HEK293 (cell line): ENCODE data around the gene ENKUR.

Experiments
- CTCF ChIA-PET: fragments of 350-600 bp; formaldehyde crosslinking; extraction: SDS; loops from one replicate; lab custom pipeline; 2021; ENCODE audit warnings: antibody characterized with exemption; lab: Yijun Ruan, JAX
- POLR2A ChIA-PET: fragments of 300-600 bp; formaldehyde crosslinking; extraction: SDS; loops from one replicate; lab custom pipeline; 2020; ENCODE audit warnings: antibody characterized with exemption, inconsistent platforms; lab: Yijun Ruan, JAX
- H3K27ac ChIP-seq: fragments of 200-500 bp; sonication (Bioruptor generic); 2 replicates; pipeline ENCODE4 v1.5.1; 2014; ENCODE audit warnings: low read depth, low read length, control low read depth, inconsistent platforms; ENCODE audit errors: extremely low read depth
- H3K36me3 ChIP-seq, 2 experiments: fragments of 200-500 bp in 1 of 2; sonication (Bioruptor generic) in 1 of 2; 1 replicate in 1 of 2; 2 replicates in 1 of 2; pipeline ENCODE4 v1.5.1; 2014 to 2017; ENCODE audit warnings: inconsistent platforms in 2 of 2, low read length in 2 of 2; ENCODE audit not compliant: control insufficient read depth in 2 of 2, insufficient read depth in 1 of 2
- H3K4me1 ChIP-seq: fragments of 200-500 bp; sonication (Bioruptor generic); 2 replicates; pipeline ENCODE4 v1.5.1; 2014; ENCODE audit warnings: mild to moderate bottlenecking, low read length, inconsistent platforms; ENCODE audit not compliant: control insufficient read depth, insufficient read depth
- H3K4me3 ChIP-seq: 2 replicates; pipeline ENCODE4 v1.5.1; 2011; ENCODE audit warnings: low read depth, mild to moderate bottlenecking, control low read depth, low read length, moderate library complexity
- H3K9me3 ChIP-seq: fragments of 200-500 bp; sonication (Bioruptor generic); 2 replicates; pipeline ENCODE4 v1.5.1; 2014; ENCODE audit warnings: low read depth, low read length, inconsistent platforms; ENCODE audit not compliant: control insufficient read depth, insufficient read depth
- GLI4 ChIP-seq: fragments of 450-650 bp; formaldehyde crosslinking; IDR thresholded peaks from 2 replicates; pipeline ENCODE4 v1.5.1; 2016; ENCODE audit warnings: missing biosample characterization, missing genetic modification characterization
- HOXA7 ChIP-seq: sonication (generic); formaldehyde crosslinking; IDR thresholded peaks from 2 replicates; pipeline ENCODE4 v1.8.1; 2022; ENCODE audit warnings: missing genetic modification reagents, borderline replicate concordance
- HOXC10 ChIP-seq: sonication (generic); formaldehyde crosslinking; IDR thresholded peaks from 2 replicates; pipeline ENCODE4 v1.8.1; 2023; ENCODE audit warnings: mild to moderate bottlenecking, missing genetic modification reagents
- HOXD13 ChIP-seq: sonication (generic); formaldehyde crosslinking; IDR thresholded peaks from 2 replicates; pipeline ENCODE4 v1.8.0; 2022; ENCODE audit warnings: missing genetic modification reagents, borderline replicate concordance
- SP7 ChIP-seq: fragments of 450-650 bp; formaldehyde crosslinking; IDR thresholded peaks from 2 replicates; pipeline ENCODE4 v1.5.1; 2016; ENCODE audit warnings: missing biosample characterization, missing genetic modification characterization
- TCF7L2 ChIP-seq: IDR thresholded peaks from 2 replicates; pipeline ENCODE4 v1.6.1; 2011; ENCODE audit warnings: low read depth, mild to moderate bottlenecking, inconsistent platforms, low read length, moderate library complexity, borderline replicate concordance
- ZNF138 ChIP-seq: fragments of 450-650 bp; formaldehyde crosslinking; IDR thresholded peaks from 2 replicates; pipeline ENCODE4 v1.5.1; 2016; ENCODE audit warnings: missing biosample characterization, missing genetic modification characterization, borderline replicate concordance
- ZNF19 ChIP-seq: fragments of 450-650 bp; formaldehyde crosslinking; IDR thresholded peaks from 2 replicates; pipeline ENCODE4; 2016; ENCODE audit warnings: missing biosample characterization, missing genetic modification characterization, low read depth
- ZNF202 ChIP-seq: fragments of 450-650 bp; formaldehyde crosslinking; IDR thresholded peaks from 2 replicates; pipeline ENCODE4 v1.5.1; 2016; ENCODE audit warnings: missing biosample characterization, missing genetic modification characterization, borderline replicate concordance
- ZNF223 ChIP-seq: fragments of 450-650 bp; formaldehyde crosslinking; IDR thresholded peaks from 2 replicates; pipeline ENCODE4 v1.5.1; 2016; ENCODE audit warnings: missing biosample characterization, missing genetic modification characterization
- ZNF324 ChIP-seq: fragments of 450-650 bp; formaldehyde crosslinking; IDR thresholded peaks from 2 replicates; pipeline ENCODE4 v1.5.1; 2016; ENCODE audit warnings: missing biosample characterization, missing genetic modification characterization
- ZNF341 ChIP-seq: fragments of 450-650 bp; formaldehyde crosslinking; IDR thresholded peaks from 2 replicates; pipeline ENCODE4; 2016; ENCODE audit warnings: low read depth, missing biosample characterization, missing genetic modification characterization
- ZNF416 ChIP-seq: fragments of 450-650 bp; formaldehyde crosslinking; IDR thresholded peaks from 2 replicates; pipeline ENCODE4 v1.5.1; 2016; ENCODE audit warnings: missing biosample characterization, missing genetic modification characterization
- ZNF514 ChIP-seq: fragments of 450-650 bp; formaldehyde crosslinking; IDR thresholded peaks from 2 replicates; pipeline ENCODE4 v1.5.1; 2016; ENCODE audit warnings: missing biosample characterization, missing genetic modification characterization
- ZNF529 ChIP-seq: fragments of 450-650 bp; formaldehyde crosslinking; IDR thresholded peaks from 2 replicates; pipeline ENCODE4 v1.5.1; 2017; ENCODE audit warnings: missing genetic modification characterization, missing biosample characterization; ENCODE audit not compliant: insufficient replicate concordance
- ZNF76 ChIP-seq: fragments of 450-650 bp; formaldehyde crosslinking; IDR thresholded peaks from 2 replicates; pipeline ENCODE4; 2016; ENCODE audit warnings: low read depth, missing biosample characterization, missing genetic modification characterization, borderline replicate concordance
- ZNF776 ChIP-seq: fragments of 450-650 bp; formaldehyde crosslinking; IDR thresholded peaks from 2 replicates; pipeline ENCODE4 v1.5.0; 2017; ENCODE audit warnings: missing biosample characterization, missing genetic modification characterization, borderline replicate concordance
- TF ChIP-seq, protein P1 (sequence below): fragments of 450-650 bp; formaldehyde crosslinking; IDR thresholded peaks from 2 replicates; pipeline ENCODE4 v1.5.1; 2016; ENCODE audit warnings: missing biosample characterization, missing genetic modification characterization, borderline replicate concordance
- TF ChIP-seq, protein P2 (sequence below): fragments of 450-650 bp; IDR thresholded peaks from 2 replicates; pipeline ENCODE4 v1.5.1; 2018; ENCODE audit warnings: missing biosample characterization, missing genetic modification characterization
- TF ChIP-seq, protein P3 (sequence below): fragments of 450-650 bp; formaldehyde crosslinking; IDR thresholded peaks from 2 replicates; pipeline ENCODE4 v1.5.1; 2016; ENCODE audit warnings: missing biosample characterization, missing genetic modification characterization
- TF ChIP-seq, protein P4 (sequence below): fragments of 450-650 bp; formaldehyde crosslinking; IDR thresholded peaks from 2 replicates; pipeline ENCODE4 v1.5.1; 2016; ENCODE audit warnings: missing biosample characterization, missing genetic modification characterization, low read depth
- TF ChIP-seq, protein P5 (sequence below): fragments of 450-650 bp; formaldehyde crosslinking; IDR thresholded peaks from 2 replicates; pipeline ENCODE4 v1.5.1; 2016; ENCODE audit warnings: missing biosample characterization, missing genetic modification characterization

ENKUR gene

DNA sequence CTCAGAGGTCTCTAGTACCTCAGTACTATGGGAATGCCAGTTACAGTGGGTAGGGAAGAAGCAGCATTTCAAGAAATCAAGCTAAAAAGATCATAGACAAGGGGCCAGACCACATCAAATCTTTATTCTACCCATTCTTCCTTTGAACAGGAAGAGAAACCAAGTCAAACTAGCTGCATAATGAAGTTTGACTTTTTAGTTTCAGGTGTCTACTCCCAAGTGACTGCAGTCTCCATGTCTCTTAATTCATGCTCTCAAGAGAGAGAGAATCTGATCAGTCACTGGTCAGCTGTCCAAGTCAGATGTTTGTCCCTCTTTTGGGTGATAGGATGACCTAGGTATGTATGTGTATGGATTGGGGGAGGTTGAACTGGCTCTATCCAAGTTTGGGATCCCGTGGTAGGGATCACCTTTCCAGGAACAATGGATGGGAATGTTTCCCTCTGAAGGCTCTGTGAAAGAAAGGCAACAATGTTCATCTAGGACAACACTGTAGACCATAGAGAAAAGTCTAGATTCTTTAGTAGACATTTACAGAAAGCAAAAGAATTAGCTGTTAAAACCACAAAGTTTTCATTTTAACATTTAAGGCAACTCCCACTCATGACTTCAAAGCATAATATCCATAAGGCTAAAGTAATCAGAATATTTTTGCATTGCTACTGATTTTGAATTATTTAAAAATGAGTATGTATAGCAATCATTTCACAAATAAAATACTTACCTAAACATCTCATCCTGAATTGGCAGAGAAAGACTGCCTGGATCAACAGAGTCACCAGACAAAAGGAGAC is 33.4 kb downstream of the ENKUR start (continued):
- TF ChIP-seq, protein P1, sequence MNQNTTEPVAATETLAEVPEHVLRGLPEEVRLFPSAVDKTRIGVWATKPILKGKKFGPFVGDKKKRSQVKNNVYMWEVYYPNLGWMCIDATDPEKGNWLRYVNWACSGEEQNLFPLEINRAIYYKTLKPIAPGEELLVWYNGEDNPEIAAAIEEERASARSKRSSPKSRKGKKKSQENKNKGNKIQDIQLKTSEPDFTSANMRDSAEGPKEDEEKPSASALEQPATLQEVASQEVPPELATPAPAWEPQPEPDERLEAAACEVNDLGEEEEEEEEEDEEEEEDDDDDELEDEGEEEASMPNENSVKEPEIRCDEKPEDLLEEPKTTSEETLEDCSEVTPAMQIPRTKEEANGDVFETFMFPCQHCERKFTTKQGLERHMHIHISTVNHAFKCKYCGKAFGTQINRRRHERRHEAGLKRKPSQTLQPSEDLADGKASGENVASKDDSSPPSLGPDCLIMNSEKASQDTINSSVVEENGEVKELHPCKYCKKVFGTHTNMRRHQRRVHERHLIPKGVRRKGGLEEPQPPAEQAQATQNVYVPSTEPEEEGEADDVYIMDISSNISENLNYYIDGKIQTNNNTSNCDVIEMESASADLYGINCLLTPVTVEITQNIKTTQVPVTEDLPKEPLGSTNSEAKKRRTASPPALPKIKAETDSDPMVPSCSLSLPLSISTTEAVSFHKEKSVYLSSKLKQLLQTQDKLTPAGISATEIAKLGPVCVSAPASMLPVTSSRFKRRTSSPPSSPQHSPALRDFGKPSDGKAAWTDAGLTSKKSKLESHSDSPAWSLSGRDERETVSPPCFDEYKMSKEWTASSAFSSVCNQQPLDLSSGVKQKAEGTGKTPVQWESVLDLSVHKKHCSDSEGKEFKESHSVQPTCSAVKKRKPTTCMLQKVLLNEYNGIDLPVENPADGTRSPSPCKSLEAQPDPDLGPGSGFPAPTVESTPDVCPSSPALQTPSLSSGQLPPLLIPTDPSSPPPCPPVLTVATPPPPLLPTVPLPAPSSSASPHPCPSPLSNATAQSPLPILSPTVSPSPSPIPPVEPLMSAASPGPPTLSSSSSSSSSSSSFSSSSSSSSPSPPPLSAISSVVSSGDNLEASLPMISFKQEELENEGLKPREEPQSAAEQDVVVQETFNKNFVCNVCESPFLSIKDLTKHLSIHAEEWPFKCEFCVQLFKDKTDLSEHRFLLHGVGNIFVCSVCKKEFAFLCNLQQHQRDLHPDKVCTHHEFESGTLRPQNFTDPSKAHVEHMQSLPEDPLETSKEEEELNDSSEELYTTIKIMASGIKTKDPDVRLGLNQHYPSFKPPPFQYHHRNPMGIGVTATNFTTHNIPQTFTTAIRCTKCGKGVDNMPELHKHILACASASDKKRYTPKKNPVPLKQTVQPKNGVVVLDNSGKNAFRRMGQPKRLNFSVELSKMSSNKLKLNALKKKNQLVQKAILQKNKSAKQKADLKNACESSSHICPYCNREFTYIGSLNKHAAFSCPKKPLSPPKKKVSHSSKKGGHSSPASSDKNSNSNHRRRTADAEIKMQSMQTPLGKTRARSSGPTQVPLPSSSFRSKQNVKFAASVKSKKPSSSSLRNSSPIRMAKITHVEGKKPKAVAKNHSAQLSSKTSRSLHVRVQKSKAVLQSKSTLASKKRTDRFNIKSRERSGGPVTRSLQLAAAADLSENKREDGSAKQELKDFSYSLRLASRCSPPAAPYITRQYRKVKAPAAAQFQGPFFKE (tag by site-specific recombination), result no peak
- TF ChIP-seq HOXD13 (no peak), ZNF223 (tag by site-specific recombination) (no peak), ZNF529 (tag by site-specific recombination) (no peak), ZNF19 (no peak), GLI4 (tag by site-specific recombination) (no peak), SP7 (tag by site-specific recombination) (no peak), TCF7L2 (no peak), ZNF514 (no peak), ZNF202 (tag by site-specific recombination) (no peak), HOXC10 (CRISPR knock-in tag) (no peak)
- TF ChIP-seq, protein P2, sequence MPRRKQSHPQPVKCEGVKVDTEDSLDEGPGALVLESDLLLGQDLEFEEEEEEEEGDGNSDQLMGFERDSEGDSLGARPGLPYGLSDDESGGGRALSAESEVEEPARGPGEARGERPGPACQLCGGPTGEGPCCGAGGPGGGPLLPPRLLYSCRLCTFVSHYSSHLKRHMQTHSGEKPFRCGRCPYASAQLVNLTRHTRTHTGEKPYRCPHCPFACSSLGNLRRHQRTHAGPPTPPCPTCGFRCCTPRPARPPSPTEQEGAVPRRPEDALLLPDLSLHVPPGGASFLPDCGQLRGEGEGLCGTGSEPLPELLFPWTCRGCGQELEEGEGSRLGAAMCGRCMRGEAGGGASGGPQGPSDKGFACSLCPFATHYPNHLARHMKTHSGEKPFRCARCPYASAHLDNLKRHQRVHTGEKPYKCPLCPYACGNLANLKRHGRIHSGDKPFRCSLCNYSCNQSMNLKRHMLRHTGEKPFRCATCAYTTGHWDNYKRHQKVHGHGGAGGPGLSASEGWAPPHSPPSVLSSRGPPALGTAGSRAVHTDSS, result no peak

DNA sequence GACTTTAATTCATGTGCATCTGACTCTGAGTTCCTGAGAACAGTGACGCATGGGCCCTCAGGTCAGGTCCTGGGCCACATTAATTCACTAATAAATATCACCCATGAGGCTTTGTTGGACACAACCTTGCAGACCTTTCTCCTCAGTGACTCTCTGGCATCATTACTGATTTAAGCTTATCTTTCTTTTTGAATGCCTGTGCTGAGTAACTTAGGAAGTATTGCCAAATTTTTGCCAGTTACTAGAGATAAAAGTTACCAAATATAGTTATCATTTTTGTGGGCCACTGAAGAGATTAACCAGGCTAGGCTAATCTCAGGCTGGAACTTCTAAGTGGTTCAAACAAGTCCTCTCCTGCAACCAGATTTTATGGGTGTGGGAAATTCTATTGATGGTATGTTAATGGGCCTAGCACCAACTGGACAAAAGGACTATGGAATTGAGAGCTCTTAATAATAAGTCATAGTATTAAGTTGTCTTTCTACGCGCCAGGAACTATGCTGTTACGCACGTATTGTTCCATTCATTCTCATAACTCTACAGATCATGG is 34.7 kb downstream of the ENKUR start:
- ChIA-PET CTCF (interaction anchor here (0.5 to 1.0 kb wide), 3 partner anchors 11 to 300 kb away, joined by 3 read pairs; no protein-coding TSS in a partner anchor), POLR2A (no interaction called here)
- Histone ChIP-seq H3K27ac (no peak overlapping the region), H3K4me3 (no peak overlapping the region), H3K36me3 (no peaks in the 10 kb centered on the region), H3K4me1 (no peaks in the 10 kb centered on the region), H3K9me3 (no peaks in the 10 kb centered on the region)
- TF ChIP-seq ZNF138 (tag by site-specific recombination), result no peak
- TF ChIP-seq, protein P3, sequence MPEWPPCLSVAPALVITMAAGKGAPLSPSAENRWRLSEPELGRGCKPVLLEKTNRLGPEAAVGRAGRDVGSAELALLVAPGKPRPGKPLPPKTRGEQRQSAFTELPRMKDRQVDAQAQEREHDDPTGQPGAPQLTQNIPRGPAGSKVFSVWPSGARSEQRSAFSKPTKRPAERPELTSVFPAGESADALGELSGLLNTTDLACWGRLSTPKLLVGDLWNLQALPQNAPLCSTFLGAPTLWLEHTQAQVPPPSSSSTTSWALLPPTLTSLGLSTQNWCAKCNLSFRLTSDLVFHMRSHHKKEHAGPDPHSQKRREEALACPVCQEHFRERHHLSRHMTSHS, result no peak
- no peak for TF ChIP-seq ZNF324
- TF ChIP-seq, protein P4, sequence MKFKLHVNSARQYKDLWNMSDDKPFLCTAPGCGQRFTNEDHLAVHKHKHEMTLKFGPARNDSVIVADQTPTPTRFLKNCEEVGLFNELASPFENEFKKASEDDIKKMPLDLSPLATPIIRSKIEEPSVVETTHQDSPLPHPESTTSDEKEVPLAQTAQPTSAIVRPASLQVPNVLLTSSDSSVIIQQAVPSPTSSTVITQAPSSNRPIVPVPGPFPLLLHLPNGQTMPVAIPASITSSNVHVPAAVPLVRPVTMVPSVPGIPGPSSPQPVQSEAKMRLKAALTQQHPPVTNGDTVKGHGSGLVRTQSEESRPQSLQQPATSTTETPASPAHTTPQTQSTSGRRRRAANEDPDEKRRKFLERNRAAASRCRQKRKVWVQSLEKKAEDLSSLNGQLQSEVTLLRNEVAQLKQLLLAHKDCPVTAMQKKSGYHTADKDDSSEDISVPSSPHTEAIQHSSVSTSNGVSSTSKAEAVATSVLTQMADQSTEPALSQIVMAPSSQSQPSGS (tag by site-specific recombination), result no peak
- TF ChIP-seq, protein P5, sequence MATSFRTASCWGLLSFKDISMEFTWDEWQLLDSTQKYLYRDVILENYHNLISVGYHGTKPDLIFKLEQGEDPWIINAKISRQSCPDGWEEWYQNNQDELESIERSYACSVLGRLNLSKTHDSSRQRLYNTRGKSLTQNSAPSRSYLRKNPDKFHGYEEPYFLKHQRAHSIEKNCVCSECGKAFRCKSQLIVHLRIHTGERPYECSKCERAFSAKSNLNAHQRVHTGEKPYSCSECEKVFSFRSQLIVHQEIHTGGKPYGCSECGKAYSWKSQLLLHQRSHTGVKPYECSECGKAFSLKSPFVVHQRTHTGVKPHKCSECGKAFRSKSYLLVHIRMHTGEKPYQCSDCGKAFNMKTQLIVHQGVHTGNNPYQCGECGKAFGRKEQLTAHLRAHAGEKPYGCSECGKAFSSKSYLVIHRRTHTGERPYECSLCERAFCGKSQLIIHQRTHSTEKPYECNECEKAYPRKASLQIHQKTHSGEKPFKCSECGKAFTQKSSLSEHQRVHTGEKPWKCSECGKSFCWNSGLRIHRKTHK (tag by site-specific recombination), result no peak
- TF ChIP-seq ZNF341, result no peak
- TF ChIP-seq ZNF776 (tag by site-specific recombination), result no peak
- TF ChIP-seq HOXA7 (CRISPR knock-in tag), result no peak
- TF ChIP-seq ZNF416, result no peak
- TF ChIP-seq ZNF76 (tag by site-specific recombination), result no peak
